IPS-11a (cell line): ENCODE data around the gene KIF26B.
"Not testable (repeated sequence)": the region's sequence is repeated elsewhere in the genome, so short reads cannot be mapped to it uniquely, and the experiment has no call there.

Experiments
- H3K4me3 ChIP-seq: one replicate; pipeline ENCODE4 v1.5.1; 2013; ENCODE audit warnings: low read depth, low read length, control low read depth

The KIF26B gene

DNA sequence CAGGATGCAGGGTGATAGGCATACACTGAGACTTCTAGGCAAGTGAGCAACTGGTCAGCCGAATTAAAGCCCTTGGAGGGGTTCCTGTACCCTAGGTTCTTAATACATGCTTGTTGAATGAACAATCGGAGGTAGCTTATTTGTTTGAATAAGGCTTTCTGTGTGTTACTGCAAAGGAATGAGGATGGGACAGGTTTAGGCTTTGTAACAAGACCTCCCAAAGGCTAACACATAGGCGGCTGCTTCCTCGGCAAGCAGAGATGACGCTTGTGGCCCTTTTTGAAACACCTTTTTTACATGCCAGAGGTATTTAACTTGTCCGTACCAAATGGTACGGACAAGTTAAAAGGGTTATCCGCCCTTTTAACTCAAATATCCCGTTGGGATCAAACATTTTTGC is 511.6 kb downstream of the KIF26B start:
- no peak overlapping the region for H3K4me3 ChIP-seq

DNA sequence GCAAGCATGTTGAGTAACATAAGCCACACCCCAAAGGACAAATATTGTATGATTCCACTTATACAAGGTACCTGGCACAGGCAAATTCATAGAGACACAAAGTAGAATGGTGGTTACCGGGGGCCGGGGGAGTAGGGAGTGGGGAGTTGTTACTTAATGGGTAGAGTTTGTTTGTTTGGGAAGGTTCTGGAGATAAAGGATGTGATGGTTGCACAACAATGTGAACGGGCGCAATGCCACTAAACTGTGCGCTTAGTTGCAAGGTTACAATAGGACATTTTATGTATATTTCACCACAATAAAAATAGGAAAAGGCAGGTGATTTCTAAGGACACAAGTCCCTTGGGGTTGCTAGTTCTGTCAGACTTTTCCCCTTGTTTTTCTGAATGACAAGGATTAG is 516.6 kb downstream of the KIF26B start:
- H3K4me3 ChIP-seq = no peak overlapping the region

DNA sequence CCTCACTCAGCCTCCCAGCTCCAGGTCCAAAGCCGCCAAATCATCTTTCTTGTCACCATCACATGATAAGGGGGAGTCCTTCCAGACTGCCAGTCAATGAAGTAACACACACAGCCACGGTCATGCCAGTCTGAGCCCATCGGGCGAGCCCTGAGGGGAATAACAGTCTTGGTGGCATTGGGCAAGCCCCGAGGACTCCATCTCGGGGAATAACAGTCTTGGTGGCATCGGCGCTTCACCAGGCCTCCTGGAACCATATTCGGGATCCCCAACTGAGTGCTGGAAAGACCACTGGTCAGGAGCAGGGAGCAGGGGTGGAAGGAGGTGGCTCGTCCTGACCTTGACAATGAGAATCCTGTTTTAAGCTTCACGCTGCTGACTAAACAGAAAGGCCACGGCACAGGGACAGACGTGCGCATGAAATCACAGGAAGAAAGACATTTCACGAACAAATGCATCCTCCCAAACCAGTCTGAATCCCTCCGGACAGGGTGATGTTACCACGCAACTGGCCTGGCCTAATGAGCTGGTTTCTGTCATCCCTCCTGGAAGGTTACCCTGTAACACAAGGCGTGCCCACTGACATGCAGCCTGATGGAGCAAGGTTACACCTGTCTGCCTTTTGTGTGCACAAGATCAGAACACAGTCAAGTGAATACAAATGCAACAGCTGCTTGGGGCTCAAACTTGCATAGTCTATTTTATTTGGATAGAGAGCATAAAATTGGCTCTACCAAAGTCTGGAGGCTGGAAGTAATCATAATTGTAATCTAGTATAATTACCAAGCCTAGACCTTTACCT is 517.4 kb downstream of the KIF26B start:
- H3K4me3 ChIP-seq = no peak overlapping the region

GRCh38 chr1:245672836-245673656 is 518.3 kb downstream of the KIF26B start:
- not testable (repeated sequence) for H3K4me3 ChIP-seq

GRCh38 chr1:245673881-245674414 is 519.2 kb downstream of the KIF26B start:
- no peak overlapping the region for H3K4me3 ChIP-seq

- no peak overlapping the region for H3K4me3 ChIP-seq
Observed at GRCh38 chr1:245677461-245678240, 522.9 kb downstream of the KIF26B start.

- H3K4me3 ChIP-seq = no peak overlapping the region
Observed at GRCh38 chr1:245678860-245679411, 524.2 kb downstream of the KIF26B start.

GRCh38 chr1:245679821-245680780 is 525.3 kb downstream of the KIF26B start:
- no peak overlapping the region for H3K4me3 ChIP-seq

GRCh38 chr1:245682638-245683628 is 528.1 kb downstream of the KIF26B start:
- H3K4me3 ChIP-seq = no peak overlapping the region

DNA sequence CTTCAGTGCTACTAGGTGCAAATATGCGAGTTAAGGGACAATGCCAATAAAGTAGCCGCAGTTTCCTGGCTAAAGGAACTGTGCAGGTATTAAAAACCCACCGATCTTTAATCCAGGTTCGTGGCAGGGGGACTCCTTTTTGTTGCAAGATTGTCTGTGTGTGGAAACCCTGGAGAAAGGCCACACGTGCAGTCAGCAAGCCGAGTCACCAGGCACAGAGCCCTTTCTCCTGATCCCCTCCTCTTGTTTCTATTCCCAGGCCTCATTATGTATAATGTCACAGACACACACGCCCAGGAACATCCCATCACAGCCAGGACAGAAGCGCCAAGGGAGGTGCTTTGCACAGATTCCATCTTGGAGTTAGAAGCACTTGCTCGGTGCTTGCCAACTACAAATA is 528.9 kb downstream of the KIF26B start:
- no peak overlapping the region for H3K4me3 ChIP-seq

DNA sequence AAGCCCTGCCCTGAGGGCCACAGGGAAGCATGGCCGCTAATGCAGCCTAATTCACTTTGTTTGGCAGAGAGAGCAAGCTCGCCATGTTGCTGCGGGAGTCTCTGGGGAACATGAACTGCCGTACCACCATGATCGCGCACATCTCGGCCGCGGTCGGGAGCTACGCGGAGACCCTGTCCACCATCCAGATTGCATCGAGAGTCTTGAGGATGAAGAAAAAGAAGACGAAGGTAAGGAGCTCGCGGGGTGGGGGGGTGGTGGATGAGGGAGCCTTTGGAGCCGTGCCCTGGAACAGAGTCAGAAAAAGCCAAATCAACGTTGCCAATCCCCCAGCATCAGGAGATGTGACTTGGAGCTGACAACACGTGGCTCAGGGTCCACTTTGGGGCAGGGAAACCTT is 529.4 kb downstream of the KIF26B start:
- no peak overlapping the region for H3K4me3 ChIP-seq

DNA sequence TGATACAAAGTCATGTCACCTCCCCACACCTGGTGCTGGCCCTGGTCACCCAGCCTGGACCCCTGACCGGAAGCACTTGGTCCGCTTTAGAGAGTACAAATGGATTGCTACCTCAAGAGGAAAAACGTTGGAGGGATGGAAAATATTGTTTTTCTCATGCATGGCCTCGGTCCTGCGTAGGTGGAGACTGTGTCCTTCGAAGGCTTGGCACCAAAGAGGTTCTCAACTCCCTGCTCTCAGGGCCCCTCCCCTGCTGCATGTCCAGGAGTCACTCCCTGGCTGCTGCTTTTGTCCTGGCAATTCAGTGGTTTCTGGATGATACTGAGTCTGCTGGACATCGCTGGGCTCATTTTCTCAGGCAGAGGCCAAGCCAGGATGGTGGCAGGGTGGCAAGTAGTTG is 529.8 kb downstream of the KIF26B start:
- H3K4me3 ChIP-seq = no peak overlapping the region

DNA sequence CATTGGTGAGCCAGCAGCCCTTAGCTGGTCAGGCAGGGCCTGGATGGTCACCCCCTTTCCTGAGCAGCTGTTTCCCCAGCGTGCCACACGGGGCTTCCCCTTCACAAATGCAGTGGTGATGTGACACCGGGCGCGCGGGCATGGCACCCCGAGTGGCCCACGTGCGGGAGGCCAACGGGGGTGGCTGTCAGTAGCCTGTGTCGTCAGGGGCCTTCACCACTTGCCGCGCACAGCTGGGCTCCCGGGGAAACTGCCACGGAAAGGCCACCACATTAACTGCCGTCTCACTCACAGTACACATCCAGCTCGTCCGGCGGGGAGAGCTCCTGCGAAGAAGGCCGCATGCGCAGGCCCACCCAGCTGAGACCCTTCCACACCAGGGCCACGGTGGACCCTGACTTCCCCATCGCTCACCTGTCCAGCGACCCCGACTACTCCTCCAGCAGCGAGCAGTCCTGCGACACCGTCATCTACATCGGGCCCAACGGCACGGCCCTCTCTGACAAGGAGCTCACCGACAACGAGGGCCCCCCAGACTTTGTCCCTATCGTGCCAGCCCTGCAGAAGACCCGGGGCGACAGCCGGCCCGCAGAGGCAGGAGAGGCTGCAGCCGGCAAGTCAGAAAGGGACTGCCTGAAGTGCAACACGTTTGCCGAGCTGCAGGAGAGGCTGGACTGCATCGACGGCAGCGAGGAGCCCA is 530.5 kb downstream of the KIF26B start:
- no peak overlapping the region for H3K4me3 ChIP-seq

- no peak overlapping the region for H3K4me3 ChIP-seq
Observed at GRCh38 chr1:245686006-245686405, 531.2 kb downstream of the KIF26B start.

DNA sequence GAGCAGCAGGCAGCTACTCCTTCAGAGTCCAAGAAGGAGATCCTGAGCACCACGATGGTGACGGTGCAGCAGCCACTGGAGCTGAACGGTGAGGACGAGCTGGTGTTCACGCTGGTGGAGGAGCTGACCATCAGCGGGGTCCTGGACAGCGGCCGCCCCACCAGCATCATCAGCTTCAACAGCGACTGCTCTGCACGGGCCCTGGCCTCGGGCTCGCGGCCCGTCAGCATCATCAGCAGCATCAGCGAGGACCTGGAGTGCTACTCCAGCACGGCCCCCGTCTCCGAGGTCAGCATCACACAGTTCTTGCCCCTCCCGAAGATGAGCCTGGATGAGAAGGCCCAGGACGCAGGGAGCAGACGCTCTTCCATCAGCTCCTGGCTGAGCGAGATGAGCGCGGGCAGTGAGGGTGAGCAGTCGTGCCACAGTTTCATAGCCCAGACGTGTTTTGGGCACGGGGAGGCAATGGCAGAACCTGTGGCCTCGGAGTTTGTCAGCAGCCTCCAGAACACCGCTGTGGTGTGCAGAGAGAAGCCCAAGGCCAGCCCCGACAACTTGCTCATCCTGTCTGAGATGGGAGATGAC is 531.8 kb downstream of the KIF26B start:
- no peak overlapping the region for H3K4me3 ChIP-seq

DNA sequence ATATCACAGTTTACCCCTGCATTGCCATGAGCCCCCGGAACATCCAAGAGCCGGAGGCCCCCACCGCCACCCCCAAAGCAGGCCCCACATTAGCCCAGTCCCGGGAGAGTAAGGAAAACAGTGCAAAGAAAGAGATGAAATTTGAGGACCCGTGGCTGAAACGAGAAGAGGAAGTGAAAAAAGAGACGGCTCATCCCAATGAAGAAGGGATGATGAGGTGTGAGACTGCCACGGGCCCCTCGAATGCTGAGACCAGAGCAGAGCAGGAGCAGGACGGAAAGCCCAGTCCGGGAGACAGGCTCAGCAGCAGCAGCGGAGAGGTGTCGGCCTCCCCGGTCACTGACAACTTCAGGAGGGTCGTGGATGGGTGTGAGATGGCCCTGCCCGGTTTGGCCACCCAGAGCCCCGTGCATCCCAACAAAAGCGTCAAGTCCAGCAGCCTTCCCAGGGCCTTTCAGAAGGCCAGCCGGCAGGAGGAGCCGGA is 532.4 kb downstream of the KIF26B start:
- no peak overlapping the region for H3K4me3 ChIP-seq
